GM23248 (cell line): Measurements from ENCODE around the gene HES4. TPM values are rescaled to one million over a fixed set of nuclear protein-coding genes. Genes with fewer than 3 reads are reported as not detected.

Experiments used
- DNase-seq: peaks from one replicate; pipeline ENCODE4 v3.0.0-alpha.2; 2015
- H2AFZ ChIP-seq: fragments of 200-600 bp; sonication (generic); 2 replicates; pipeline ENCODE4 v1.6.1; 2016; ENCODE audit warnings: antibody characterized with exemption
- H3F3A ChIP-seq: fragments of 200-600 bp; sonication (generic); 2 replicates; pipeline ENCODE4 v1.6.1; 2016; ENCODE audit warnings: mild to moderate bottlenecking, antibody characterized with exemption, mixed run types; ENCODE audit not compliant: insufficient read depth
- H3K27ac ChIP-seq: fragments of 200-600 bp; sonication (generic); 2 replicates; pipeline ENCODE4 v1.5.1; 2016; ENCODE audit warnings: mild to moderate bottlenecking
- H3K27me3 ChIP-seq: fragments of 200-600 bp; sonication (generic); replicated peaks from 2 replicates; pipeline ENCODE4 v1.6.1; 2016; ENCODE audit warnings: mild to moderate bottlenecking; ENCODE audit not compliant: insufficient read depth
- H3K36me3 ChIP-seq: fragments of 200-600 bp; sonication (generic); 2 replicates; pipeline ENCODE4 v1.6.1; 2016; ENCODE audit warnings: low read depth, mild to moderate bottlenecking
- H3K4me1 ChIP-seq: fragments of 200-600 bp; sonication (generic); 2 replicates; pipeline ENCODE4 v1.6.1; 2016; ENCODE audit warnings: mild to moderate bottlenecking; ENCODE audit not compliant: insufficient read depth
- H3K4me2 ChIP-seq: fragments of 200-600 bp; sonication (generic); one replicate; pipeline ENCODE4 v1.6.1; 2016; ENCODE audit warnings: mild to moderate bottlenecking; ENCODE audit not compliant: unreplicated experiment
- H3K4me3 ChIP-seq: fragments of 200-600 bp; sonication (generic); 2 replicates; pipeline ENCODE4 v1.5.1; 2016; ENCODE audit warnings: mild to moderate bottlenecking
- H3K79me2 ChIP-seq: fragments of 200-600 bp; sonication (generic); 2 replicates; pipeline ENCODE4 v1.6.1; 2016; ENCODE audit warnings: mild to moderate bottlenecking; ENCODE audit not compliant: insufficient read depth
- H3K9ac ChIP-seq: fragments of 200-600 bp; sonication (generic); 2 replicates; pipeline ENCODE4 v1.6.1; 2016; ENCODE audit warnings: mild to moderate bottlenecking
- H3K9me2 ChIP-seq: fragments of 200-600 bp; sonication (generic); 2 replicates; pipeline ENCODE4 v1.6.1; 2016; ENCODE audit warnings: mixed run types, mild to moderate bottlenecking, moderate library complexity; ENCODE audit not compliant: insufficient read depth
- H3K9me3 ChIP-seq: fragments of 200-600 bp; sonication (generic); one replicate; pipeline ENCODE4 v1.6.1; 2017; ENCODE audit warnings: low read depth
- H4K20me1 ChIP-seq: fragments of 200-600 bp; sonication (generic); 2 replicates; pipeline ENCODE4 v1.6.0; 2016; ENCODE audit not compliant: insufficient read depth
- EZH2 ChIP-seq: fragments of 200-600 bp; sonication (generic); IDR thresholded peaks from 2 replicates; pipeline ENCODE4 v1.6.1; 2018; ENCODE audit warnings: antibody characterized with exemption, mild to moderate bottlenecking; ENCODE audit not compliant: insufficient read depth, poor library complexity, severe bottlenecking
- EZH2phosphoT487 ChIP-seq: fragments of 200-600 bp; sonication (generic); IDR thresholded peaks from 2 replicates; pipeline ENCODE4 v1.6.1; 2018; ENCODE audit warnings: antibody characterized with exemption, moderate library complexity, mild to moderate bottlenecking, low read depth; ENCODE audit not compliant: insufficient read depth
- WGBS, 2 experiments: methylation state at CpG; one replicate each; pipeline ENCODE4 v1.1.6; 2015 to 2017; ENCODE audit warnings: low lambda C conversion rate in 2 of 2, low coverage in 1 of 2; ENCODE audit errors: missing lambda C conversion rate in 2 of 2; 5-methylcytosine and 5-hydroxymethylcytosine counted together
- in situ Hi-C: fragments of 300-500 bp; cut with MboI; formaldehyde crosslinking; loops from 2 replicates; pipeline ENCODE4 v1.15.0; 2020
- polyA plus RNA-seq: library from polyadenylated mRNA; unstranded; fragments of >200 nt; fragmentation: Nextera tagmentation; extraction: Ambion mirVana; gene quantifications from 2 replicates; pipeline ENCODE4 v1.2.1, GENCODE V29; 2016
- small RNA-seq: library from RNA; depleted of rRNA; stranded (forward); fragments of <200 nt; gene quantifications from one replicate; pipeline ENCODE3, GENCODE V24; 2014; ENCODE audit warnings: low read depth, low replicate concordance
- total RNA-seq: library from RNA; depleted of rRNA; stranded (reverse); fragments of >200 nt; shearing (Covaris generic); gene quantifications from 2 replicates; pipeline ENCODE4 v1.2.3, GENCODE V29; 2014; rRNA removed

Gene HES4
- total and polyA plus RNA-seq, 2 experiments from 2014 or later, result 3.1 to 4.1 TPM

DNA sequence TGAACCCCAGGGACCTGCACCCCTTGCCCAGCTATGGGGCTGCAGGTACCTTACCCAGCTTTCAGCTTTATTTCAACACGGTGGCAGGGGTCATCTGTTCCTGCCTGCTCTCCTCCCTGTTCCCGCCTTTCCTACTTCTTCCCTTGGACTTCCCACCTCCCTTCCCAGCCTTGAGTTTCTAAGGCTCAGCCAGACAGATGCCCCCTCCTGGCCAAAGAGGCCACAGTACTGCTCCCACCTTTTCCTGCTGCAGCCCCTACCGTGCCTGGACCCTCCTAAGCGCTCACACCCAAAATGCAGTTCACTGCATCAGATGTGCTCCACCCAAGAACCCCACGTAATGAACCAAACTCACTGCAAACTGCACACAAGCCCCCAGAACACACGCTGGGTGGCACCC lies 48.5 kb downstream of the HES4 start:
- no peak for TF ChIP-seq EZH2phosphoT487
- no peak for TF ChIP-seq EZH2
- H3K4me2 ChIP-seq, result no peak overlapping the region
- no peaks in the 10 kb centered on the region for H3K4me1 ChIP-seq
- no peaks in the 10 kb centered on the region for H3K9me2 ChIP-seq
- no peaks in the 10 kb centered on the region for H4K20me1 ChIP-seq
- no peaks in the 10 kb centered on the region for H3K27me3 ChIP-seq
- H3F3A ChIP-seq, result no peaks in the 10 kb centered on the region
- peaks cover 3% of the 10 kb centered on the region; the same call in 1 of the 2 replicates for H3K79me2 ChIP-seq
- WGBS, 2 experiments, result 73% methylated on average over 6 of the region's 6 CpGs
- no peak overlapping the region for H2AFZ ChIP-seq
- H3K27ac ChIP-seq, result no peak overlapping the region
- H3K36me3 ChIP-seq, result no peaks in the 10 kb centered on the region; the same call in 1 of the 2 replicates
- no peak overlapping the region for H3K9ac ChIP-seq
- no peak overlapping the region for H3K4me3 ChIP-seq
- in situ Hi-C loops, result no loop called here
- DNase-seq, result peak; percentile 49
- H3K9me3 ChIP-seq, result no peaks in the 10 kb centered on the region

DNA sequence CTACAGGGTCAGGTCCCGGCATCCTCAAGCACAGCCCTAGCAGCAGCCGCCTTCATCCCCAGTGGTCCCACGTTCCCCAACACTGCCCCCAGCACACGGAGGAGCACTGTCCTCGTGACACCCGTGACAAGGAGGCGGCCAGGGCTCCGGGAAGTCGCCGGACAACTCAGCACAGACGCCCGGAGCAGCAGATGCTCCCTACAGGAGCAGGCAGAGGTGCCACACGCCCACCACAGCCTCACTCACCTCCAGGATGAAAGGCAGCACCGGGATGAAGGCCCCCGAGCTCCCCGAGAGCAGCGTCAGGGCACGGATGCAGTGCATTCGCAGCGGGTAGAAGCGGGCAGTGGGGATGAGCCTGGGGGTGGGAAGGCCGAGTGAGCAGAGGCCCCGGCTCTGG lies 49.0 kb downstream of the HES4 start:
- H2AFZ ChIP-seq, result no peak overlapping the region
- no peaks in the 10 kb centered on the region for H3K4me1 ChIP-seq
- H3K9me2 ChIP-seq, result no peaks in the 10 kb centered on the region
- in situ Hi-C loops, result no loop called here
- WGBS, 2 experiments, result 90 to 95% methylated on average over 13 to 23 of the region's 23 CpGs
- DNase-seq, result no peak
- no peaks in the 10 kb centered on the region for H3K27me3 ChIP-seq
- no peaks in the 10 kb centered on the region for H4K20me1 ChIP-seq
- no peaks in the 10 kb centered on the region for H3K79me2 ChIP-seq
- no peaks in the 10 kb centered on the region for H3F3A ChIP-seq
- no peaks in the 10 kb centered on the region; the same call in 1 of the 2 replicates for H3K36me3 ChIP-seq
- no peak overlapping the region for H3K4me3 ChIP-seq
- H3K9ac ChIP-seq, result no peak overlapping the region
- H3K27ac ChIP-seq, result no peak overlapping the region
- no peak overlapping the region for H3K4me2 ChIP-seq
- H3K9me3 ChIP-seq, result no peaks in the 10 kb centered on the region
- TF ChIP-seq EZH2, result no peak
- TF ChIP-seq EZH2phosphoT487, result no peak

DNA sequence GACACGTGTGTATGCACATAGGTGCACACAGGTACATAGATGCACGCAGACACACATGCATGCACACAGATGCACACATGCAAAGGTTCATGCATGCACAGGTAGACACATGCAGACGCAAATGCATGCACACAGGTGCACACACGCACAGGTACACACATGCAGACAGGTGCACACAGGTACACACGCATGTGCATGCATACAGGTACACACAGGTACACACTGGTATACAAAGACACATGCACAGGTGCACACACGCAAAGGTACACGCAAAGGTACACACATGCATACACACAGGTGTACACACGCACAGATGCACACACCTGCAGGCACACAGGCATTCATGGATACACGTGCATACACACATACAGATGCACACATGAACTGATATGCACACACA lies 49.6 kb downstream of the HES4 start:
- no peak for DNase-seq
- TF ChIP-seq EZH2 (no peak), EZH2phosphoT487 (no peak)
- Histone ChIP-seq H3K27me3 (no peaks in the 10 kb centered on the region), H3K4me1 (no peaks in the 10 kb centered on the region), H3K79me2 (no peaks in the 10 kb centered on the region), H4K20me1 (no peaks in the 10 kb centered on the region), H3K9me3 (no peaks in the 10 kb centered on the region), H3F3A (no peaks in the 10 kb centered on the region), H3K4me3 (no peak overlapping the region), H3K9ac (no peak overlapping the region), H3K4me2 (no peak overlapping the region), H3K36me3 (no peaks in the 10 kb centered on the region), H2AFZ (no peak overlapping the region), H3K27ac (no peak overlapping the region), H3K9me2 (no peaks in the 10 kb centered on the region)
- in situ Hi-C loops, result no loop called here
- WGBS, 2 experiments, result 88 to 92% methylated on average over 9 of the region's 9 CpGs

Small RNA genes lying within 50 kb of the gene (small RNA-seq; reads per million reads assigned to genes)
- not detected for gene AL645608.3

Other genes starting within 250 kb of the HES4 start
- 40.9 and 68.3 TPM in 2 replicates for gene SAMD11, start 76.2 kb downstream of the HES4 start, total RNA-seq
- gene SAMD11, start 76.2 kb downstream of the HES4 start, polyA plus RNA-seq, result 8.0 and 8.2 TPM in 2 replicates
- gene NOC2L, start 40.8 kb downstream of the HES4 start, total RNA-seq, result 66.4 and 67.3 TPM in 2 replicates
- gene NOC2L, start 40.8 kb downstream of the HES4 start, polyA plus RNA-seq, result 64.0 and 65.0 TPM in 2 replicates
- gene KLHL17, start 39.5 kb downstream of the HES4 start, total RNA-seq, result 19.2 and 23.3 TPM in 2 replicates
- 4.7 and 5.5 TPM in 2 replicates for gene KLHL17, start 39.5 kb downstream of the HES4 start, polyA plus RNA-seq
- 1.4 and 2.1 TPM in 2 replicates for gene PLEKHN1, start 33.6 kb downstream of the HES4 start, total RNA-seq
- gene PLEKHN1, start 33.6 kb downstream of the HES4 start, polyA plus RNA-seq, result 1.7 and 2.5 TPM in 2 replicates
- not detected in 2 replicates for gene PERM1, start 18.0 kb downstream of the HES4 start, total RNA-seq
- gene PERM1, start 18.0 kb downstream of the HES4 start, polyA plus RNA-seq, result 0.45 and 0.61 TPM in 2 replicates
- 41.2 and 49.1 TPM in 2 replicates for gene ISG15, start 13.4 kb upstream of the HES4 start, total RNA-seq
- 77.0 and 85.7 TPM in 2 replicates for gene ISG15, start 13.4 kb upstream of the HES4 start, polyA plus RNA-seq
- gene AGRN, start 20.0 kb upstream of the HES4 start, total RNA-seq, result 43.2 and 55.1 TPM in 2 replicates
- 1.4 and 1.8 TPM in 2 replicates for gene AGRN, start 20.0 kb upstream of the HES4 start, polyA plus RNA-seq
- gene RNF223, start 74.2 kb upstream of the HES4 start, total RNA-seq, result not detected in 2 replicates
- gene RNF223, start 74.2 kb upstream of the HES4 start, polyA plus RNA-seq, result not detected in 2 replicates
- gene C1orf159, start 116.0 kb upstream of the HES4 start, total RNA-seq, result 5.2 and 13.1 TPM in 2 replicates
- gene C1orf159, start 116.0 kb upstream of the HES4 start, polyA plus RNA-seq, result 11.0 and 11.4 TPM in 2 replicates
- gene TTLL10, start 173.8 kb upstream of the HES4 start, total RNA-seq, result not detected in 2 replicates
- not detected in 2 replicates for gene TTLL10, start 173.8 kb upstream of the HES4 start, polyA plus RNA-seq
- gene TNFRSF18, start 206.5 kb upstream of the HES4 start, total RNA-seq, result not detected in 2 replicates
- 0.18 TPM in 1 of 2 replicates, not detected in the other for gene TNFRSF18, start 206.5 kb upstream of the HES4 start, polyA plus RNA-seq
- not detected in 2 replicates for gene TNFRSF4, start 214.1 kb upstream of the HES4 start, total RNA-seq
- not detected in 2 replicates for gene TNFRSF4, start 214.1 kb upstream of the HES4 start, polyA plus RNA-seq
- 214 and 216 TPM in 2 replicates for gene SDF4, start 231.9 kb upstream of the HES4 start, total RNA-seq
- gene SDF4, start 231.9 kb upstream of the HES4 start, polyA plus RNA-seq, result 261 and 269 TPM in 2 replicates
- 50.3 and 52.5 TPM in 2 replicates for gene B3GALT6, start 232.1 kb upstream of the HES4 start, total RNA-seq
- gene B3GALT6, start 232.1 kb upstream of the HES4 start, polyA plus RNA-seq, result 6.5 and 8.3 TPM in 2 replicates
- 0.38 and 3.1 TPM in 2 replicates for gene C1QTNF12, start 246.6 kb upstream of the HES4 start, total RNA-seq
- gene C1QTNF12, start 246.6 kb upstream of the HES4 start, polyA plus RNA-seq, result 2.0 and 2.1 TPM in 2 replicates